Keratinocyte (primary cell): Measurements from ENCODE around the gene RAPGEF3. TPM values are rescaled to one million over a fixed set of nuclear protein-coding genes. Genes with fewer than 3 reads are reported as not detected.

Source experiments
- DNase-seq: peaks from one replicate; pipeline ENCODE4 v3.0.0-alpha.2; 2011; ENCODE audit warnings: low read depth, missing footprints, low spot score
- FAIRE-seq: peaks from 2 replicates; lab custom pipeline; 2011; peaks lifted over from hg19 to GRCh38; lab: Jason Lieb, UNC
- H2AFZ ChIP-seq: 2 replicates; pipeline ENCODE4 v1.6.0; 2012; ENCODE audit warnings: low read length, control low read depth, inconsistent platforms; ENCODE audit not compliant: control insufficient read depth
- H3K27ac ChIP-seq: 2 replicates; pipeline ENCODE4 v1.5.1; 2011; ENCODE audit warnings: low read length; ENCODE audit not compliant: control insufficient read depth, insufficient read depth
- H3K27me3 ChIP-seq: 3 replicates; pipeline ENCODE4 v1.6.0; 2011; ENCODE audit warnings: low read length; ENCODE audit not compliant: control insufficient read depth, insufficient read depth; ENCODE audit errors: extremely low read depth
- H3K36me3 ChIP-seq, 2 experiments: 2 replicates in 1 of 2; 3 replicates in 1 of 2; pipeline ENCODE4 v1.5.1; 2011; ENCODE audit warnings: low read length in 2 of 2, mild to moderate bottlenecking in 1 of 2; ENCODE audit not compliant: control insufficient read depth in 2 of 2, insufficient read depth in 2 of 2; ENCODE audit errors: extremely low read depth in 1 of 2
- H3K4me1 ChIP-seq: 3 replicates; pipeline ENCODE4 v1.5.1; 2011; ENCODE audit warnings: low read length; ENCODE audit not compliant: control insufficient read depth, insufficient read depth; ENCODE audit errors: extremely low read depth
- H3K4me2 ChIP-seq: 3 replicates; pipeline ENCODE4 v1.6.0; 2011; ENCODE audit warnings: low read depth, low read length; ENCODE audit not compliant: control insufficient read depth, insufficient read depth; ENCODE audit errors: extremely low read depth
- H3K4me3 ChIP-seq, 3 experiments: fragments of 200-600 bp in 1 of 3; sonication (generic) in 1 of 3; 2 replicates in 2 of 3; 3 replicates in 1 of 3; pipeline ENCODE4 v1.5.1; 2011 to 2016; ENCODE audit warnings: low read length in 3 of 3, mild to moderate bottlenecking in 3 of 3, control low read depth in 2 of 3, inconsistent platforms in 1 of 3, low read depth in 1 of 3, mixed read lengths in 1 of 3, mixed run types in 1 of 3, moderate library complexity in 1 of 3; ENCODE audit not compliant: control insufficient read depth in 2 of 3, insufficient read depth in 2 of 3; ENCODE audit errors: extremely low read depth in 1 of 3
- H3K79me2 ChIP-seq: 2 replicates; pipeline ENCODE4 v1.6.0; 2012; ENCODE audit warnings: low read length; ENCODE audit not compliant: control insufficient read depth, insufficient read depth
- H3K9ac ChIP-seq: 3 replicates; pipeline ENCODE4 v1.6.0; 2011; ENCODE audit warnings: low read length; ENCODE audit not compliant: control insufficient read depth, insufficient read depth; ENCODE audit errors: extremely low read depth
- H3K9me1 ChIP-seq: 3 replicates; pipeline ENCODE4 v1.6.0; 2011; ENCODE audit warnings: low read length; ENCODE audit not compliant: control insufficient read depth, insufficient read depth; ENCODE audit errors: extremely low read depth
- H3K9me3 ChIP-seq: 2 replicates; pipeline ENCODE4 v1.5.1; 2012; ENCODE audit warnings: low read depth, low read length; ENCODE audit not compliant: control insufficient read depth
- H4K20me1 ChIP-seq: 3 replicates; pipeline ENCODE4 v1.6.0; 2011; ENCODE audit warnings: low read length; ENCODE audit not compliant: control insufficient read depth, insufficient read depth; ENCODE audit errors: extremely low read depth
- CTCF ChIP-seq, 3 experiments: IDR thresholded peaks in 1 of 3; conservative IDR thresholded peaks in 1 of 3; optimal IDR thresholded peaks in 1 of 3; 2 replicates in 2 of 3; 3 replicates in 1 of 3; pipeline versions ENCODE3 to v1.5.1; 2011; ENCODE audit warnings: low read length in 3 of 3, mild to moderate bottlenecking in 3 of 3, moderate library complexity in 2 of 3, control low read depth in 1 of 3, inconsistent platforms in 1 of 3; ENCODE audit not compliant: insufficient read depth in 2 of 3; ENCODE audit errors: extremely low read depth in 1 of 3
- EZH2 ChIP-seq: IDR thresholded peaks from one replicate; pipeline ENCODE4 v1.6.1; 2012; ENCODE audit warnings: inconsistent platforms, mild to moderate bottlenecking, low read length, moderate library complexity
- dilution Hi-C: fragments of 300-500 bp; cut with MboI; formaldehyde crosslinking; loops from one replicate; pipeline ENCODE4 v1.7.0; 2020; ENCODE audit warnings: low sequenced_read_pairs; ENCODE audit not compliant: extremely low pct_ligation_motif_present
- polyA plus RNA-seq, 5 experiments: library from polyadenylated mRNA; depleted of rRNA in 3 of 5; stranded (reverse) in 3 of 5; stranded (forward) in 1 of 5; unstranded in 1 of 5; fragments of >200 nt; gene quantifications; 1 replicate in 1 of 5; 2 replicates in 3 of 5; 3 replicates in 1 of 5; pipeline versions ENCODE4 v1.2.1 to v1.2.3, GENCODE V29; 2011 to 2012; ENCODE audit warnings: missing spikeins in 2 of 5, low read depth in 1 of 5, low replicate concordance in 1 of 5

Gene RAPGEF3
- polyA plus RNA-seq, 1 donor (not counting 4 experiments of a cell fraction or from before 2014, with no cell fraction given), result 5.1 TPM

GRCh38 chr12:47717046-47717442, 41.6 kb downstream of the RAPGEF3 start:
- Histone ChIP-seq H3K27ac (no peak overlapping the region), H3K79me2 (no peaks in the 10 kb centered on the region), H3K4me3 (no peak overlapping the region), H3K9ac (no peak overlapping the region), H3K9me1 (no peaks in the 10 kb centered on the region), H3K4me2 (no peak overlapping the region), H3K36me3 (no peaks in the 10 kb centered on the region), H3K4me1 (peaks cover 16% of the 10 kb centered on the region), H2AFZ (no peak overlapping the region), H3K27me3 (no peaks in the 10 kb centered on the region), H4K20me1 (no peaks in the 10 kb centered on the region), H3K9me3 (no peaks in the 10 kb centered on the region)
- dilution Hi-C loops, result no loop called here
- DNase-seq, result no peak
- TF ChIP-seq EZH2 (no peak), CTCF (optimal IDR thresholded peaks at IDR 0.05 in 1 of 3, IDR thresholded peaks at IDR 0.05 in 1 of 3, conservative IDR thresholded peaks at IDR 0.05 in 1 of 3; ENCODE audit: extremely low read depth in 1 of 3, insufficient read depth in 2 of 3, low read length in 3 of 3) (no peak)
- no peak for FAIRE-seq

- Histone ChIP-seq H3K27me3 (no peaks in the 10 kb centered on the region), H3K79me2 (no peaks in the 10 kb centered on the region), H3K4me1 (peaks cover 16% of the 10 kb centered on the region), H3K27ac (no peak overlapping the region), H3K9me1 (no peaks in the 10 kb centered on the region), H3K36me3 (no peaks in the 10 kb centered on the region), H2AFZ (peak overlapping the region; percentile 13), H3K9ac (no peak overlapping the region), H3K9me3 (no peaks in the 10 kb centered on the region), H3K4me3 (peak overlapping the region in 2 of 3 experiments; percentile 49 to 55), H3K4me2 (peak overlapping the region; percentile 93), H4K20me1 (no peaks in the 10 kb centered on the region)
- dilution Hi-C loops, result no loop called here
- FAIRE-seq (no peak), DNase-seq (no peak)
- no peak for TF ChIP-seq EZH2
- no peak for TF ChIP-seq CTCF (optimal IDR thresholded peaks at IDR 0.05 in 1 of 3, IDR thresholded peaks at IDR 0.05 in 1 of 3, conservative IDR thresholded peaks at IDR 0.05 in 1 of 3; ENCODE audit: extremely low read depth in 1 of 3, insufficient read depth in 2 of 3, low read length in 3 of 3)
These were observed 42.7 kb downstream of the RAPGEF3 start for GRCh38 chr12:47715877-47716548.
